SU-DHL-6 (cell line): ENCODE data around the gene HELZ.

Experiments used
- CTCF ChIP-seq: fragments of 200-600 bp; sonication (generic); IDR thresholded peaks from one replicate; pipeline ENCODE4 v1.5.1; 2017; ENCODE audit warnings: antibody characterized with exemption, mild to moderate bottlenecking, low read length, moderate library complexity; ENCODE audit not compliant: insufficient read depth, poor library complexity, severe bottlenecking
- EZH2phosphoT487 ChIP-seq: fragments of 200-600 bp; sonication (generic), shearing (Covaris generic); conservative IDR thresholded peaks from 2 replicates; pipeline ENCODE4 v1.6.1; 2018; ENCODE audit warnings: mild to moderate bottlenecking, antibody characterized with exemption, low read length, moderate library complexity, mixed read lengths

GRCh38 chr17:67270416-67270815 lies 25.4 kb upstream of the HELZ start:
- TF ChIP-seq CTCF (no peak), EZH2phosphoT487 (no peak)
